ELF-1 (cell line): ENCODE data around the gene KLF7.

Experiments used
- DNase-seq: peaks from one replicate; pipeline ENCODE4 v3.0.0-alpha.2; 2016; ENCODE audit warnings: low read depth, low spot score

KLF7 gene

DNA sequence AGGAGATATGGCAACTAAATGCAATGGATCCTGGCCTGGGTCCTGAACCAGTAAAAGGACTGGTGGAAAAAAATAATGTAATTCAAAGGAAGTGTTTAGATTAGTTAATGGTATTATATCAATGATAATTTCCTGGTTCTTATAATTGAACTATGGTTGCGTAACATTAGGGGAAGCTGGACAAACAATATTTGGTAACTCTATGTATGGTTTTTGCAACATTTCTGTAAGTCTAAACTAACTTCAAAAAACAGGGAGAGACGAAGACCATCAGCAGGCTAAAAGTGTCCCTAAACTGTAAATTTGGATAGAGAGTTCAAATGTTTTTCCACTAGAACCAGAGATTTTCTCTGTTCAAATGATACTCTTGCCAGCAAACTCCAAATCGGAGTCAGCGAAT is 36.9 kb downstream of the KLF7 start:
- DNase-seq = no peak

DNA sequence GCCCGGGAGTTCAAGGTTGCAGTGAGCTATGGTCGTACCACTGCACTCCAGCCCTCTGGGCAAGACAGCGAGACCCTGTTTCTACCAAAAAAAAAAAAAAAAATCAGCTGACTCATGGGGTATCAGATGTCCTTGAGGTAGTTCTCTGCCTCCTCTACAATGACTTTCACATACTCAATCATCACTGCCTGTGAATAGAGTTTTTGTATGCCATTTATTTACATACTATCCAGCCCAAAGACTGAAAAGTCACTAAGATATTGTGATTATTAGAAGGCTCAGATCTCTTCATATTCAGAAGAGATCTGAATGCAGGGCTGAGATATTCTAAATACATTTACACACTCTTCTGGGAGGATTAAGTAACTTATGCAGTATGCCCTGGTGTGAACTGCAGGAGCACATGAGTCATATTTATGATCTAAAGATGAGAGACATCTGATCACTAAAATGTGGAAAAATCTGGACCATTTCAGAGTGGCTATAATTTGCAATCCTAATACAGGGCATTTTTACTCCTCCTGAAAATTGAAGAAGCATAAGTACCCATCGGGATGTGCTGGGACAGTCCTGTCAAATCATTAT is 38.9 kb downstream of the KLF7 start:
- DNase-seq = no peak

DNA sequence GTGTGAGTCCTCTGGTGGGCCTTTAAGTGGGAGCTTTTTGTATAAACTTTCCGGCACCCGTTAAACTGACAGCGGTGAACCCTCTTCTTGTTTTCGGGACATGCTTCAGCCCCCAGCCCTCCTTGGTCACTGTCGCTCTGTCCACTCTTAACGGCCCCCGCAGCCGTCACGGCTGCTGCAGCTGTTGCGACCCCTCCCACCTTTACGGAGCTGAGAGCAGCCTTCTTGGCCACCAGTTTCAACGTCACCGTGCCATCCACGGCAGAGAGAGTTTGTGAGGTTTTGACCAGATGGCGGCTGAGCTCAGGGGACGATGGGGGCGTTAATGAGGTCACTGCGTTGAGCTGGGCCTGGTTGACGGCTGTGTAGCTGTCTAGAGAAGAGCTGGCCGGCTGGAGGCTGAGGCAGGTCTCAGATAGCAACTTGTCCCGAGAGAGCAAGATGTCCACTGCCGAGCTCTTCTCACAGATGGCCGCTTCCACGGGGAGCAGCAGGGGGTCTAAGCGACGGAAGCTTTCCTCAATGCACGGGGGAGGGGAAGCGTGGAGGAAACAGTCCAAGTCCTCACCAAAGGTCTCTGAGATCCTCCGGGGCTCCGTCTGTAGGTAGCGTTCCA is 41.9 kb downstream of the KLF7 start:
- no peak for DNase-seq

DNA sequence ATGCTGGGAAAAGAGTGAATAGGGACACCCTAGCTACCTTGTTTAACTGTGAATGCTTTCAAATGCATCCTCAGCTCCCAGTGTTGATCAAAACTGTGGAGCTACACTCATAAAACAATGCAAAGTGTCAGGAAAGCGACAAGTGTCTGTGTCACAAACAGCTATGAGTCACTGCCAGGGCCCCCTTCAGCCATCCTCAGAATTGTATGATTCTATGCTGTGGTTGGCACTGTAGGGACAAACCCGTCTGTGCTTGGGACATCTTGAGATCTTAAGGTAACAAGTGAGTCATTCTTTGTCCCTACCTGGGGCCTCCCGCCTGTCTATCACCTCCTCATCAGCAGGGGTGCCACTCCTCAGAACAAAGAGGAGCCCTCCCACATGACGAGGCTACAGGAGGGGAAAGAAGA is 42.4 kb downstream of the KLF7 start:
- DNase-seq = peak; percentile 64

DNA sequence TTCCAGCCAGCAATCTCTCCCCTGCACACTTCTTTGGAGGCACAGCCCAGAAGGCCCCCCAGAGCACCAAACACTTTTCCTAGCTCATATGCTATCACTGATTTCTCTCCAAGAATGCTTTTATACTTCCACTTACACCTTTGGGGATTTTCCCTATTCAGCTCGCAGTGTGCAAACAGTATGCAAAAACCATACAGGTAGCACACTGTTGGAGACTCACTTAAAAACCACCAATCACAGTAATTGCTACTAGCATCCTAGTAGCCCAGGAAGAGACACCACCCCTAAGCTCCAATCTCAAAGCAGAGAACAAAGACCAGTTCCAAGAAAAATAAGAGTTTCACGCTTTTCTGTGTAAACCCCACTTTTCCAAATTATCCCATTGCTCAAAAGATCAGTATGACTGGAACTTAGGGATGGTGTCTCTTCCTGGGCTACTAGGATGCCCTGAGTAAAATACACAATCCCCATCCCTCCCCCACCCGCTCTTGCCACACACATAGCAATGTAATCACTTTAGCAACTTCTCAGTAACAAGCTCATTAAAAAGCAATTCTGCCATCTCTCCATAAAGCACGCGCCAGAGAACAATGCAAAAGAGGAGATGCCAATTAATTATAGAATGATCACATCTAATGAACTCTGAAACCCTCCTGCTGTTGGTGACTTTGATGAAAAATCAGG is 43.0 kb downstream of the KLF7 start:
- DNase-seq = no peak

DNA sequence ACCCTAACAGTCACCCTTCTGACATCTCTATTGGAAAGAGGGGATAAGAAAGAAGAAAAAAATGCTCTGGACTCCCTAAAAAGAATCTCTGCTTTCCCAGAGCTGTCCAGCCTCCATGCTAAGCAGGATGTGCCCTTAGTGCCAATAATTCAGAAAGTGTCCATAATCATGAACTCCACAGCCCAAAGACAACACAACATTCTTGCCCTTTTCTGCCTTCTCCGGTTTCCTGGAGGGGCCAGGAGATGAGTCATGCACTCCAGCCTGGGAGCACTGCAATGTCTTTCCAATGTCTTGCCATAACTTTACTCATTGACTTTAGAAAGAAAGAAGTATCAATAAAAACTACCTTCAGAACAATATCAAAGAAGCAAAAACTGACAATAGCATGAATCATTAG is 44.0 kb downstream of the KLF7 start:
- no peak for DNase-seq

DNA sequence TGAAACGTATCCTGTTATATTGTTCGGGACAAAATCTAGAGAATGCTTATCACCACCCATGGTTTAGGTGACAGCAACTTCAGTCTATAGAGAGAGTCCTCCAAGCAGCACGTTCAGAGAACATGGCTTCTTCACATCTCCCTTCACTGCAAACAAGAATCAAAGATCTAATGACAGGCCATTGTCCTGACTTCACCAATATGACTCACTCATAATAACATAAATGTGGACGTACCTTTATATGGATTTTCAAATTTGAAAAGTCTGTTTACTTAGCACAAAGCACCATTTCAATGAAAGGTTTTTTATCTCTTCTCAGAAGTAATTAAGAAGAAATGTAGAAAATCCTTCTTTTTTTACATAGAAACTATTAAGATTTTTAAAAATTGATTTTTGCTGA is 46.7 kb downstream of the KLF7 start:
- no peak for DNase-seq

DNA sequence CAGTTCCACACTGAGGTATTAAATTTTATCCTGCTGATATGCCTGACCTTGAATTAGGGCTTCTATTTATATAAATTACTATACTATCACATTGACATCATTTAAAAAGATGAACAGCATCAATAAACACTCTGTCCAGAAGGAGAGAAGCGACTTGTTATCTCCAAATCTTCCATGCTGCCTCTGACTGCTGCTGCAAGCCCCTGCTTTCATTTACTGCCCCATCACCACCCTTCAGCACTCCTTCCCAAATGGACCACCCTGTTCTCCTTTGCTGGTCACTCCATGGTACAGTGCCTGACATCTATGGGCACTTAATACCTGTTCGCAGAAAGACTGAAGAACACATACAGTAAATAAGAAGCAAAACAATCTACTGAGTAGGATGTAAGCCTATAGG is 48.1 kb downstream of the KLF7 start:
- no peak for DNase-seq

DNA sequence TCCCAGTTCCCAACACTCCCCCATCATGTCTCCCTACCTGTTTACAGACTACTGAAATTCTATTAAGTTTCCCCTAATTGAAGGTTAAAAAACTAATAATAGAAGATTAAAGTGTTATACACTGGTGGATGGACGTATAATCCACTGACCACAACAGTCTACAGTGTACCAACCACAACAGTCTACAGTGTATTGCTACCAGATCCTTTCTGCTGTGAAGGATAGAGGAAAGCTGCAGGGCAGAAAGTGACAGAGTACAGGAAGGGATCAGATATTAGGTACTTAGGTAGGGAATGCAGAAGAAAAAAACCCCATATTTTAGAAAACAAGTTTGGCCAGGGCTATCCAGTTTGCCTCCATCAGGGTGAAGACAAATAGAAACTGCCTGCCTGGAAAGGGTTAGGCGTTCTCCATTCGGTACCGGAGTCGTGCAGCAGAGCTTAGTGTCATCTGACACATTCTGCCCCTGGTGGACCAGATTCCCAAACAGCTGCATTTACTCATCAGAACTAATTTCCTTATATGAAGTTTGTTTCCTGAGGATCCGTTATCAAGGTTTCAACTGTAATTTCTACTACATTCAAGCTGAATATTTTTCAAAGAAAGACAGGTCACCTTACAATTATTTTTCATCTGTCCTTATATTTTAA is 49.9 kb downstream of the KLF7 start:
- DNase-seq = no peak

DNA sequence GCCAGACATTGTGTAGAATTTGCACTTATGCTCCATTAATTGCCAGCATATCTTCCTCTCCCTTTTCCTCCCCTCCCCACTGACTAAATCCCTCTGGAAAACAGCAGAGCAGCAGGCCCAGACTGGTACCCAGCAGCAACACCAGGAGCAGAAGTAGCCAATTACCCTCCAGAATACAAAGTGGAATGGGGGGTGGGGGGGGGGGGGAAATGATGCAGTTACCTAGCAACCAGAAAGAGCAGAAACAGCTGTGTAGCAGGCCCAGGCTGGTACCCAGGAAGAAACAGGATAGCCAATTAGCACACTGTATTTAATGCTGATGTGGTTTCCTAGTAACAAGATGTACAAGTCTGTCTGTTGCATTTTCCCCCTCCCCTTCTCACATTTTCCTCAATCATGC is 52.3 kb downstream of the KLF7 start:
- no peak for DNase-seq

DNA sequence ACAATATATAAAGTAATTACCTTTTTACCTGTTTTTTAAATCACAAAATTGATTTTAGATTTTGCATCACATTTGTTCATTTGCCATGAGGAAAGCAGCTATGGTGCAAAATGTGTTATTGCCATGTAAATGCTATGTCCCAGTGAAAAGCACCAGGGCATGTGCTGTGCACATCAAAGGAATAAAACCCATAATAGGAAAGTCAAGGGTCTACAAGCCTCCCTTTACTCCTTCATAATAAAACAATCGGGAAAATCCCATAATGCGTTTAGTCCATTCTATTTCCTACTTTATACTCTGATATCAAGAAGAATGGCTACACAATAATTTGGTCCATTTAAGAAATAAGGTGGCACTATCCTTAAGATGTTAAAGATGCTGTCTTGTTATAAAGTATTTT is 53.0 kb downstream of the KLF7 start:
- no peak for DNase-seq

DNA sequence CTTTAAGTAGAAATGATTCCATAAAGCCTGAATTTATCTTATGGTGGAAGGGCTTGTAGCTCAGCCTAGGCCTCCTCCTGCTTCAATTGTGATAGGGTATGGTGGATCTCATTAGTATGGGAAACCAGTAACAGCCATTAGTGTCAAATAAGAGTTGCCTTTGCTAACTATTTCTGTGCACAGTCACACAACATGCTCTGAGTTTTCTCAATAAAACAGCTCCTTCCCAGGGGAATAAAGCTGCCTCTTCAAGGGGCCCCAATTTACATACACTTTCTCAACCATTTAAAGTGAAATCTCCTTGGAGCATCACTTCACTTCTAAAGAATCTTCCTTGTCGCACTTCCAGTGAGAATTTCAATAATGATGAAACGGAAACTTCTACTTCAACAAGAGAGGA is 53.4 kb downstream of the KLF7 start:
- no peak for DNase-seq

DNA sequence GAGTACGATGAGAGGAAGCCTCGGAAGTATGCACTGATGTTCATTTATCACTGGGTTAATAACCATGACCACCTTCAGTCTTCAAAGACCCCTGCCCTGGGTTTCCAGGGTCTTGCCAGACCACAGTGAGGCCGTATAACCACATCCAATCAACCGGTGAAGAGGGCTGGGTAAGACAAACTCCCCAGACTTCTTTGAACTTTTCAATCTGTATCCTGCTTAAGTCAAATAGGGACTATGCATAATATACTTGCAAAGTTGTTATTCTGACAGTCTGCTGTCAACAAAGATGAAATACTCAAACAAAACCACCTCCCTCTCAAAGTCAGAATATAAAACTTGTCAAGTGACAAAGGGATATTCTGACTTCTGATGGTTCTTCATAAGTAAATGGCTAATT is 54.0 kb downstream of the KLF7 start:
- no peak for DNase-seq

DNA sequence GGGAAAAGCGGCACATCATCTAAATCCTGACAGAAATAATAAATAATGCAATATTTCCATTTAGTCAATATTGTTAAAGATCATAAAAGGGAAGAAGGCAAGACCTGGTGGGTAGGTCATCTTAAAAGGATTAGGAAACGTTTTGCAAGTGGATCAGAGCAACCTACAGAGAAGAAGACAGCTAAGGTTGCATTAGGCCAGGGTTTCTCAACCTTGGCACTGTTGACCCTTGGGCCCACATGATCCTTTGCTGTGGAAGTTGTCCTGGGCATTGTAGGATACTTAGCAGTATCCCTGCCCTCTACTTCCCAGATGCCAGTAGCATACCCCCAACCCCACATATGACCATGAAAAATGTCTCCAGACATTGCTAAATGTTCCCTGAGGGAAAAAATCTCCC is 55.0 kb downstream of the KLF7 start:
- no peak for DNase-seq

DNA sequence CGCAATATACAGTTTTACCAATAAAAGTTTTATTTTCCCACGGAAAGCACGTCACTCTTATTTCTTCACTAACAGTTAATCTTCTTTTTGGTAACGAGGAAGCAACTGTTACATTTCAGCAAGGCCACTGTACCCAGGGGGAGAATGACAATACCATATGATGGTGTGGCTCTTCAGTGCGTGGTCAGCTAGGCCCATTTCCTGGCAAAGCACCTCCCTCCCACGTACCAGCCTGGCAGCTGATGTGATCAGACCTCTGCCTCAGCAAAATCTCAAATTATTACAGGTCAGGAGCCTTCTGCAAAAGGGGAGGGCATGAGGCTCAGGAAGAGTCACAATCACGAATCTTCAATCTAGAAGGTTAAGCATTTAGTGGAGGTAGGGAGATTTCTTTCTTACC is 55.4 kb downstream of the KLF7 start:
- DNase-seq = no peak

DNA sequence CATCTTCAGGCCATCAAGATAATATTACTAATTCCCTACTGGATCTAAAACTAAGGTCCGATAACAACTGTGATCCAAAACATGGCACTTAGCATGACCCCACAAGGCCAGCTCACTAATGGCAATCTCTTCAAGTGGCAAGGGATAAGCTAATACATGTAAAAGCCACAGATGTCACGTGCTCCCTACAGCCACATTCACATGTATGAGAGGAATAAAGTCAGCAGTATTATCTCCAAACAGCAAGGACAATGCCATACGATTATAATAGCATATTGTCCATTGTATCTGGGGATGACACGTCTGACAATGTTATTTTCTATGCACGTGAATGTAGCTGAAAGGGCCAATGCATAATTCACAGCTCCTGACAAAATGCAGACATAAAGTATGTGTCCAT is 56.0 kb downstream of the KLF7 start:
- DNase-seq = no peak

DNA sequence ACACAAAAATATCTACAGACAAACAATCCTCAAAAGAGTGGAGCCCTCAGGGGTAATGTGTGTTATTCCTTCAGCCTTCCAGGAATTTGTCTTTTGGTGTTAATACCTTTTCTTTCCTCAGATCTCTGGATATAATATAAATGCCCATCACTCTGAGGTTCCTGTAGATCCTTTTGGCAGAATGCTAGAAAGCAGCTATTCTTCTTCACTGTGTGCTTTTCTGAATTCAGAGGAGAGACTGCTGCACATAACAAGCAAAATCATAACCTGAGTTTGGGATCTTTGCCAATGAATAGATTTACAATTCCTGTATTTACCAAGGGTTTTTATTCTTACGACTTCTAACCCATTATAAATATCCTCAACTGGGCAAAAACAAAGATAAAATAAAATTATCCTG is 57.3 kb downstream of the KLF7 start:
- DNase-seq = no peak

DNA sequence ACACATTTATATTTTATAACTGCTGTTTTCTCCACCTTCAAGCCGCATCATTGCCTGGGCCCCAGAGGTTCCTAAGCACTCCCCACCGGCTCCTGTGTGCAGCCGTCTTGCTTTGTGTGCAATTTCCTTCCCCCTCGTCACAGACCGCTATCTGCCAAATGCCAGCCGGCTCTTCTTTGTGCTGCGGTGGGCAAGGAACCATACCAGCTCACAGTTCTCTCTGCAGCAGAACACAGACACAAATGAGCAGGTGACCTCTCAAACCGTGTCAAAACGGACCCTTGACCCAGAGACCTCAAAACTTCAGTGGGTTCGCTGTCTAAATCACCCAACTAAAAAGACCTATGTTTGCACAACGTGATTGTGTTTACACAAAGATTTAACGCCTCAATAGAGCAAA is 58.2 kb downstream of the KLF7 start:
- no peak for DNase-seq

DNA sequence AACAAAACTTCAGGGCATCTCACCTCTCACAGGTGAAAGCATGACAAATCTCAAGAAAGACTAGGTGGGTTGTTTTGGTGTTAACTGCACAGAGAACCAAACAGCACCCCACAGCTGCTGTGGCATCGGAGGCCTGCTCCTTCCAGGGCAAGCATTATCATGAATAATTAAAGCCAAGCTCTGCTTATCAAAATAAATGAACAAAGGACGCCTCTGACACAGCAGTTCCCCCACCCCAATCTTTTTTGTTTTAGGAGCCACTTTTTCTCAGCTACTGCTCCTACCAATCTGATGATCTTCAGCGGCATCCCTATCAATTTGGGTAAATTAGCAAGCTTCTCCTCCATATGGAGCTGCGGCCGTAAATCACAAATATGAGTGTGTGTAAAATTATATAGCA is 58.6 kb downstream of the KLF7 start:
- no peak for DNase-seq

DNA sequence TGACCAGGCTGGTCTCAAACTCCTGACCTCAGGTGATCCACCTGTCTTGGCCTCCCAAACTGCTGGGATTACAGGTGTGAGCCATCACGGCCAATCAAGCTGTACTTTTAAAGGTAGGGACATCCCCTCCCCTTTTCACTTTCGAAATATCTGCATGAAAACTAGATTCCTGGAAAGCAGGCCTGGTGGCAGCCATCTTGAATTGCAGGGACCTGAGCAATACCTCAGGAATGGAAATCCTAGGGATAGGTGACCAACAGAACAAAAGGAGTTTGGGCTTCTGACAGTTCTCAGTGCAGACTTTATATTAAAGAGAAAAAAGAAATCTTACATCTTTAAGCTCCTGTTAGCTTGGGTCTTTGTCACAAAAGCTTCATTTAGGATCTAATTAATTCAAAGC is 62.6 kb downstream of the KLF7 start:
- peak; percentile 22 for DNase-seq

DNA sequence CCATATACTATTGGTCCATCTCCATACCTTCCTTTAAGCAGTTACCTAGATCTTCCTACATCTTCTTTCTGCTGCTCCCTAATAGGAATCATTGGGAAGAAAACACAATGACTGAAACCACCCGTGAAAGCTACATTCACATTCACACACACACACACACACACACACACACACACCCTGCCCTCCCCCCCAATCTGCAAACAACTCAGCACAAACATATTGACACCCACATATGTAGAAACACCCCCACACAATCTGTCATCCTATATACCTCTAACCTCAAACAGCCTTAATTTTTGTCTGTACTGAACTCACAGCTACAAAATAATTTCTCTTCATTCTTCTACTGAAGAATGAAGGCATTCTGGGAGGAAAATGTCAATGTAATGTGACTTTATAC is 63.8 kb downstream of the KLF7 start:
- DNase-seq = no peak

DNA sequence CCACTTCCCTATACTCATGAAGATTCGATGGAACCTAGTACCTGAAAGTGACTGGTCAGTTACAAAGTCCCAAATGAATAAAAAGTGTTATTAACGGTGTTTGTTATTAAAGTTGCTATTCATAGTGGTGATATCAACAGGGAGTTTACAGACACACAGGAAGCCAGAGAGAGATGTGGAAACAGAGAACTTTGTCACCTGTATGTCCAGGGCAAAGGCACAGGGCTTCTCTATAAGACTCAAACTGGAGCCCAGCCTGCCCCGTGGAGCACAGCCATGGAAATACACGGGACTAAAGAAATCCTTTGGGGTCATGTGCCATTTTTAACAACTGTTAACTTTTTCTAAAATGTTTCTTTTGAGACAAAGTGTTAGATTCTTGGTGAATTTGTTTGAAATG is 68.5 kb downstream of the KLF7 start:
- DNase-seq = no peak

DNA sequence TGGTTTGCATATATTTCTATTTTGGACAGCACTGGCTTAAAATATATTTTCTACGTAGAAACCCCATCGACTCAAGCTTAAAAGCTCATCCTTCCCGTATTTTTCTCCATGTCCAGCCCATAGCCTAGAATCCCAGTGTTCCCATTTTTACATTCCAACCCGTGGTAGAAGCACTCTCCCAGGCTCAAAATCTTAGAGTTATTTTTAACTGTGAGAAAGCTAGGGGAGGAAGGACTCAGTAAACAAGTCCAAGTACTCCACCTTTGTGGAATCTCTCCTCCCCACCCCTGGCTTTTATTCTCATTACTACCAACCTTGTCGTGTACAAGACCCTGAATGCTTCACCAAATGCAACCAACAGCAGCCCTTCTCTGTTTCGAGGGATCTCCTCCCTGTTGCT is 69.8 kb downstream of the KLF7 start:
- DNase-seq = no peak
